HG03060 (cell line): Measurements from ENCODE around the gene ALK.

Experiments
- ATAC-seq: cut with Tn5 transposase; IDR thresholded peaks from one replicate; pipeline ENCODE4 v1.9.1; 2021; ENCODE audit warnings: low read depth, moderate number of reproducible peaks; ENCODE audit not compliant: unreplicated experiment

ALK gene

GRCh38 chr2:29440921-29441623 is 480.3 kb downstream of the ALK start:
- no peak for ATAC-seq

GRCh38 chr2:29433920-29434319 is 487.5 kb downstream of the ALK start:
- no peak for ATAC-seq

GRCh38 chr2:29433128-29433527 is 488.3 kb downstream of the ALK start:
- ATAC-seq = no peak

- no peak for ATAC-seq
These were observed 489.9 kb downstream of the ALK start for GRCh38 chr2:29431485-29431884.

GRCh38 chr2:29430382-29431112 is 490.8 kb downstream of the ALK start:
- ATAC-seq = no peak

GRCh38 chr2:29426354-29426753 is 495.0 kb downstream of the ALK start:
- ATAC-seq = no peak

- ATAC-seq = no peak
These were observed 495.5 kb downstream of the ALK start for GRCh38 chr2:29425866-29426265.

- no peak for ATAC-seq
These were observed 498.2 kb downstream of the ALK start for GRCh38 chr2:29423061-29423666.

GRCh38 chr2:29420999-29421782 is 500.2 kb downstream of the ALK start:
- no peak for ATAC-seq

GRCh38 chr2:29420464-29420863 is 500.9 kb downstream of the ALK start:
- ATAC-seq = no peak

GRCh38 chr2:29417630-29418029 is 503.8 kb downstream of the ALK start:
- no peak for ATAC-seq

- no peak for ATAC-seq
These were observed 509.0 kb downstream of the ALK start for GRCh38 chr2:29412197-29412925.

- ATAC-seq = no peak
These were observed 515.7 kb downstream of the ALK start for GRCh38 chr2:29405707-29406106.

- ATAC-seq = no peak
These were observed 516.1 kb downstream of the ALK start for GRCh38 chr2:29405266-29405665.

GRCh38 chr2:29401994-29402393 is 519.4 kb downstream of the ALK start:
- ATAC-seq = no peak

GRCh38 chr2:29400930-29401653 is 520.3 kb downstream of the ALK start:
- no peak for ATAC-seq

GRCh38 chr2:29398384-29399237 is 522.8 kb downstream of the ALK start:
- no peak for ATAC-seq

- ATAC-seq = no peak
These were observed 523.7 kb downstream of the ALK start for GRCh38 chr2:29397713-29398112.

- ATAC-seq = no peak
These were observed 524.3 kb downstream of the ALK start for GRCh38 chr2:29397039-29397438.
